Measurements from ENCODE around the gene SMARCB1.

The SMARCB1 gene

DNA sequence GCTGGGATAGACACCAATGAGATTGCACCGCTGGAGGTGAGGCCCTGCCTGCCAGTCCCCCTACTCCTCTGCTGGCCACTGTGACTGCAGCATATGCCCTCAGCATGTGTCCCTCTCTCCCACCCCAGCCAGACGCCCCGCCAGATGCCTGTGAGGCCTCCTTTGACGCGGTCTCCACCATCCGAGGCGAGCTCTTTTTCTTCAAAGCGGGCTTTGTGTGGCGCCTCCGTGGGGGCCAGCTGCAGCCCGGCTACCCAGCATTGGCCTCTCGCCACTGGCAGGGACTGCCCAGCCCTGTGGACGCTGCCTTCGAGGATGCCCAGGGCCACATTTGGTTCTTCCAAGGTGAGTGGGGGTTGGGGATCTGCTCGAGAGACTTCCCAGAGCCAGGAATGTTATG, 5.7 kb upstream of the SMARCB1 start:
- DNase-seq = no peak

DNA sequence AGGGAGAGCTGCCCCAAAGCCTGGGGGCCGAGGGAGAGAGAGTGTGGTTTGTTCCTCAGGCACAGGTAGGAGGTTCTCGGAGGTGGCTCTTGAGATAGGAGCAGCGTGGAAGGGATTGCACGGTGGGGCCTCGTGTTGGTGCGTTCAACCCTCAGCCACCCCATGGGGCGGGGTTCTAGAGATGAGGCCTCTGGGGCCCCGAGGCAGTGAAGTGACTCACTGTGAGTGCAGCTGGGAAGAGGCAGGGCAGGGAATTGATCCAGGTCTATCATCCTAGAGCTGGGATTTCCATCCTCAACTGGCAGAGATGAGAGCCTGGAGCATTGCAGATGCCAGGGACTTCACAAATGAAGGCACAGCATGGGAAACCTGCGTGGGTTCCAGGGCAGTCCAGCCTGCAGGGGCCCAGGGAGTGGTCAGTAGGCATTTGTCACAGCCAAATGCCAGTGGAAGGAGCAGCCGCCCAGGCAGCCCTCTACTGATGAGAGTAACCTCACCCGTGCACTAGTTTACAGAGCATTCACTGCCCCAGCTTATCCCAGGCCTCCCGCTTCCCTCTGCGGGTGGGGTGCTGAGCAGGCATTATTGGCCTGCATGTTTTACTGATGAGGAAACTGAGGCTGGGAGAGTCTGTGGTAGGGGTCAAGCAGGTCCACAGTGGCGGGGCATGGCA, 5.1 kb upstream of the SMARCB1 start:
- no peak for DNase-seq

DNA sequence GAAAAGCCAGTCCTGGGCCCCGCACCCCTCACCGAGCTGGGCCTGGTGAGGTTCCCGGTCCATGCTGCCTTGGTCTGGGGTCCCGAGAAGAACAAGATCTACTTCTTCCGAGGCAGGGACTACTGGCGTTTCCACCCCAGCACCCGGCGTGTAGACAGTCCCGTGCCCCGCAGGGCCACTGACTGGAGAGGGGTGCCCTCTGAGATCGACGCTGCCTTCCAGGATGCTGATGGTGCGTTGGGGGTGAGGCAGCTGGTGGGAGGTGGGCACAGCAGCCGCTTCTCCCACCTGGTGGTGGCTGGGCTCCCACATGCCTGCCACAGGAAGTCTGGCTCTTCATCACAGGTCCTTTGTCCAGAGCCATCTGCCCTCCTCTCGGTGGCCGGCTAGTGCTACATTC, 4.5 kb upstream of the SMARCB1 start:
- no peak for DNase-seq

DNA sequence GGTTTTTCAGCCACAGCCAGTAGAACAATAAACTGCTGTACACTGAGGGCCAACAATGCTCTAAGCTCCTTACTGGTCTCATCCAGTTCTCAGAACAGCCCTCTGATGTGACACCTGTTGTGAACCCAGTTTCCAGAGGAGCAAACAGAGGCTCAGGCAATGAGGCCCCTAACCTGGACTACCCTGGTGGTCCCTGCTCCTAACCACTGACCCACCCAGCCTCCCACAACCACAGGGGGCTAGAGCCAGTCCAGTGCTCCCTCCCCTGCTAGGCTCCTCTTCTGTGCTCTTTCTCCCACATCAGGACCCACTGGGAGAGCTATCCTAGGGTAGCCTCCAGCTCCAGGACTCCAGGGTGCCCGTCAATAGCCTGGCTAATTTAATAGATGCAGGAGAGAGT, 4.1 kb upstream of the SMARCB1 start:
- no peak for DNase-seq

DNA sequence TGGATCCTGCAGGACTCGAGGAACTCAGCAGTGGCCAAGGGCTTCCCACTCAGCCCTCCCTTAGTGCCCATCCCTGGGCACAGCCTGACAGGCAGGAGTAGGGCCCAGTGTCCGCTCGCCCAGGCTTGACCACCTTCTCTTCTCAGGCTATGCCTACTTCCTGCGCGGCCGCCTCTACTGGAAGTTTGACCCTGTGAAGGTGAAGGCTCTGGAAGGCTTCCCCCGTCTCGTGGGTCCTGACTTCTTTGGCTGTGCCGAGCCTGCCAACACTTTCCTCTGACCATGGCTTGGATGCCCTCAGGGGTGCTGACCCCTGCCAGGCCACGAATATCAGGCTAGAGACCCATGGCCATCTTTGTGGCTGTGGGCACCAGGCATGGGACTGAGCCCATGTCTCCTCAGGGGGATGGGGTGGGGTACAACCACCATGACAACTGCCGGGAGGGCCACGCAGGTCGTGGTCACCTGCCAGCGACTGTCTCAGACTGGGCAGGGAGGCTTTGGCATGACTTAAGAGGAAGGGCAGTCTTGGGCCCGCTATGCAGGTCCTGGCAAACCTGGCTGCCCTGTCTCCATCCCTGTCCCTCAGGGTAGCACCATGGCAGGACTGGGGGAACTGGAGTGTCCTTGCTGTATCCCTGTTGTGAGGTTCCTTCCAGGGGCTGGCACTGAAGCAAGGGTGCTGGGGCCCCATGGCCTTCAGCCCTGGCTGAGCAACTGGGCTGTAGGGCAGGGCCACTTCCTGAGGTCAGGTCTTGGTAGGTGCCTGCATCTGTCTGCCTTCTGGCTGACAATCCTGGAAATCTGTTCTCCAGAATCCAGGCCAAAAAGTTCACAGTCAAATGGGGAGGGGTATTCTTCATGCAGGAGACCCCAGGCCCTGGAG, 3.3 kb upstream of the SMARCB1 start:
- DNase-seq = no peak

DNA sequence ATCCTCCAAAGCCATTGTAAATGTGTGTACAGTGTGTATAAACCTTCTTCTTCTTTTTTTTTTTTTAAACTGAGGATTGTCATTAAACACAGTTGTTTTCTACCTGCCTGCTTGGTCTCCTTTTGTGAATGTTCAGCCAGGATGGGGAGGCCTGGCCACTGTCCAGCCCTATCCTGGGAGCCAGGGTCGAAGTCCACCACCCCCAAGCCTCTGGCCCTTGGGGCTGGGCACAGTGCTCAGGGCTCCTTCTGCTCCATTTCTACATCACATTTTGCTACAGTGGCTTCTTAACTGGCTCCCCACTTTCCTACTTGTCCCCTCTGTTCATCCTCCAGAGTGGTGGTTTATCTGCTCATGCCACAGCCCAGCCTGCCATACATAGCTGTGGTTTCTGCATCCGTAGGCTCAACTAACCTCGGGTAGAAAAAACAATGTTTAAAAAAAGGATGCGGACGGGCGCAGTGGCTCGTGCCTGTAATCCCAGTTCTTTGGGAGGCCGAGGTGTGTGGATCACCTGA, 2.5 kb upstream of the SMARCB1 start:
- DNase-seq = no peak

DNA sequence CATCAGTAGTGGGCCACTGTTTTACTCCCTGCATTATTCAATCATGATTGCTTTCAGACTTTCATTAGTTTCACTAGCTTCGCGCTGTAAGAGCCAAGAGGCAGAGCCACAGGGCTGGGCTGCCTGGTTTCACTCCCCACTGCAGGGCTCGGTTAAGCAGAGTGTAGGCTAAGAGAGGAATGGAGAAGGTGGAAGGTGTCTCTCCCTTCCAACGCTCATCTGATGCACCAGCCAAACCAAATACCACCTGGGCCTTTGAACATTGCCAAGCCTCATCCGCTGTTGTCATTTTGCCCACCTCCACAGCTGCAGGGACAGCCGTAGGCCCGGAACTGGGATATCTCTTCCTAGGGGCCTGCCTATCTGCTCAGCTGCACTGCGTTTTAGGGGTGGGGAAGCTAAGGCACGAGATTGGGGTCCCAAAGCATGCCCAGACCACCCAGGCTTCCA, 480 bp upstream of the SMARCB1 start:
- DNase-seq = no peak

DNA sequence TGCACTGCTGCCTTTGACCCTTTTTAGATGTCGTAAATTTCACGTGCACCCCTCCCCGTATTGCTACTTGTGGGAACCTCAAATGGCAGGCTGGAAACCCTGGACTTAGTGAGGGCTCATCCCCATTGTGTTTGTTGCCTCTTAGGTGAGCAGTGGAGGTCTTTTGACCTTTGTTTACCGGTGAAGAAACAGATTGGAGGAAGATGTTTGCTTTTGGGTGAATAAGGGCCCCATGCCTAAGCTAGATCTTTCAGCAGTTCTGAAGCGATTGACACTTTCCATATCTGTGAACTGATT, 782 bp downstream of the SMARCB1 start:
- DNase-seq = no peak

DNA sequence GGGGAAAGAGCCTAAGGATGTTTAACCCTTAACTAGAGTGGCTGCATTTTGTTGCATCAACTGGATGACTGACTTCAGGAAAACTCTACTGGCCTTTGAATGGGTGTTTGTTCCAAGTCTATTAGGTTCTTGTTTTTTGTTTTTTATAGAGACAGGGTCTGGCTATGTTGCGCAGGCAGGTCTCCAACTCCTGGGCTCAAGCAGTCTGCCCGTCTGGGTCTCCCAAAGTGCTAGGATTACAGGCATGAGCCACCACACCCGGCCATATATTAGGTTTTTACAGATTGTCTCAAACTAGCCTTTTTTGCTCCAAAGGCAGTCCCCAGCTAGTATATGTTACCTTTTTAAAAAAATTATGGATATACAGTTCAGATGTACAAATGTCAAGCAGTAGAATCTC, 1.1 kb downstream of the SMARCB1 start:
- no peak for DNase-seq

DNA sequence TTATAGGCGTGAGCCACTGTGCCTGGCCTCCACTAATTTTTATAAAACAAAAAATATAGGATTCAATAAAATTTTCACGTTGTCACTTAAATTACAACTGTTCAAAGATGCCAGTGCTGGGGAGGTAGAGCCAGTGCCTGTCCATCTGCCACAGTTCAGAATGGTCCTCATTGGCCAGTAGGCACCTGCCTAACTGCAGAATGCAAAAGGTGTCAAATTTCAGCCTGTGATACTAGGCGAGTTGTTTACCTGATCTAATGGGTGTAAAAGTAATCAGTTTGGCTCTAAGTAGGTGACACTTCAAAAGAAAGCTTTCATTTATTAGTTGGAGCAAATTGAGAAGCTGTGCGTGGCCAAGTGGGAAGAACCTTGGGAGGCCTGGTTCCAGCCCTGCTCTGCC, 2.4 kb downstream of the SMARCB1 start:
- DNase-seq = no peak

DNA sequence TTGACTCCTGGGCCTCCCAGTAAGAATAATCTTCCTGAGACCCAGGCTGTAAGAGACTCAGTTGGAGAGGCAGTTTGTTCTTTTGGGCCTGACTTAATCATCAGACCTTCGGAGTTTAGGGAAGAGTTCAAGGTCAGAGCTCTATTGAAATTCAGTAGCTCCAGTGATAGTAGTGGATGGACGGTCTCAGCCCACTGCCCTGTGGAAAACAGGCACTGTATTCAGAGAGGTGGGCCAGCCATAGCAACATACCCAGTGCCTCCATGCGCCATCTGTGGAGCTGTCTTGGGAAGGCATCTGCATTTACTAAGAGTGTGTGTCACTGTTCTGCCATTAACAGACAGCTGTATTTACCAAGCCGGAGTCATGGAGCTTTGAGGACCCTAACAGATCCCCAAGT, 2.9 kb downstream of the SMARCB1 start:
- no peak for DNase-seq

DNA sequence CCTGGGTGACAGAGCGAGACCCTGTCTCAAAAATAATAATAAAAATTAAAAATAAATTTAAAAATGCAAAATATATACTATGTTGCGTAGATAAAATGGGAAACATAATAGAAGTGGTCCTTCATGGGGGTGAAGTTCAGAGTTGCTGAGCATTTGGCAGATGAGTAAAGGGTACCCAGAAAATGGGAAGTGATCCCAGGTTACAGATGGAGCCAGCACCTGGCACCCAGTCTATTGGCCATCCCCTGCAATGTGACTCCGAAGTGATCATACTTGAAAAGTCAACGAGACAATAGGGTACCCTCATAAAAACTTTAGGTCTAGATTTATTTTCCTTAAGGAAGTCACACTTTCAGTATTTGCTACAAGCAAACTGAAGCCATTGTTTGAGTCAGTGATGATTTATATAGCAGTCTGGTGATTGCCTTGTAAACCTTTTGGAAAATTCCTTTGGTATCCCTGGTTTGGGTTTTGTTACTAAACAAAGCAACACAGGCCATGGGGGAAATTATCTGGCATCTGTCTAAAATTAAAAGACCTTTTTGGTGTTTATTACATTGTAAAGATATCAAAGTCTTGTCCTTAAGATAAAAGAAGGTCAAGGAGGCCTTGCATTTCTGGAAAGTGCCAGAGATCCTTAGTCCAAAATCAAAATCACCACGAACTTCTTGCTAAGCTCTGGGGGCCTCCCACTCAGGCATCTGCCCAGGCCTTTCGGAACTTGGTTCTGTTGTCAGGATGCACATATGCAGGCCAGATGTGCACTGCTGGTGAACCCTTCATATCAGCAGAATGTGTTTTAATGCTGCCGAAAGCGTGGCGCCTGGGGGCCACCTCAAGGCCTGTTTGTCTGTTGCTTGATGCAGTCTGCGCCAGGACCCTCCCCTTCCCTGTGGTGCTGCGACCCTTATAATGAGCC, 4.3 kb downstream of the SMARCB1 start:
- no peak for DNase-seq

DNA sequence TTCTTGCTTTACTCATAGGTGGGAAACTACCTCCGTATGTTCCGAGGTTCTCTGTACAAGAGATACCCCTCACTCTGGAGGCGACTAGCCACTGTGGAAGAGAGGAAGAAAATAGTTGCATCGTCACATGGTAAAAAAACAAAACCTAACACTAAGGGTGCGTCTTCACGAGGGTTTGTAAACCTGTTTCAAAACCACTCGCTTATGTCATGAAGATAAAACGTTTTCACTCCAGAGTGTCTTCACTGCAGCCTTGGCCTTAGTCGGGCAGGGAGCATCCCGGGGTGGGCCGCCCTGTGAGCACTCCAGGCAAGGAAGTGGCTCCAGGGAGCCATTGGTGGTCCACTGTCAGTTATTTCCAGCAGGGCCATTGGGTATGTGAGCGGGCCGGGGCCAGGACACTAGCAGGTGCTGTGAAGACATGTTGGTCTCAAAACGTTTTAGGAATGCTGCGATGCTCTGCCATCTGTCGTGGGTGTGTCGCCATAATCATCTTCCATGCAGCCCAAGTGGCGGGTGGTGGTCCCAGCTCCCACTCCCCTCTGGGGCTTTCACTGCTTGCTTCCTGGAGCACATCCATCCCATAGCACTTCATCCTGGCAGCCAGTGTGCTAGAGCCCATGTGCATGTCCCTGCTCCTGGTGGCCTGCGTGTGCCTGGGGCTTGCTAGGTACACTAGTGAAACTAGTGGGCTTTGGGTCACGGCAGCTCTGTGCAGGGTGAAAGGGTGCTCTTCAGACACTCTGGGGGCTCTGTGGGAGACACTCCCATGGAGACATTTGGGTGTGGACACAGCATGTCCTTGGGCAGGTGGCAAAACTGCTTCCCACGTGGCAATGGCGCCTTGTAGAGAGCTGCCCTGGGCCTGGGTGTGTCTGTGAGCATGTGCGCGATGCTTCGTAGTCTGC, 5.2 kb downstream of the SMARCB1 start:
- DNase-seq = no peak

DNA sequence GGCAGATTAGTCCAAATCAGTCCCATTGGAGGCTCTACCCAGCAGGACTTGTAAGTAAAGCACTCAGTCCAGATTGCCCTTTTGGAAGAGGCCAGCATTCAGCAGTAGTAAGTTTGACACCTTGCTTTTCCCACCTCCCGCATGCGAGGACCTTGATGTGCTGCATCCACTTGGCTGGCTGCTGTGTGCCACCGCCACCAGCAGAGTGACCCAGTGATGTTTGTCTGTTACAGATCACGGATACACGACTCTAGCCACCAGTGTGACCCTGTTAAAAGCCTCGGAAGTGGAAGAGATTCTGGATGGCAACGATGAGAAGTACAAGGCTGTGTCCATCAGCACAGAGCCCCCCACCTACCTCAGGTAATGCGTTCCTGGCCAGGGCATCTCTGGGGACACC, 6.6 kb downstream of the SMARCB1 start:
- no peak for DNase-seq

DNA sequence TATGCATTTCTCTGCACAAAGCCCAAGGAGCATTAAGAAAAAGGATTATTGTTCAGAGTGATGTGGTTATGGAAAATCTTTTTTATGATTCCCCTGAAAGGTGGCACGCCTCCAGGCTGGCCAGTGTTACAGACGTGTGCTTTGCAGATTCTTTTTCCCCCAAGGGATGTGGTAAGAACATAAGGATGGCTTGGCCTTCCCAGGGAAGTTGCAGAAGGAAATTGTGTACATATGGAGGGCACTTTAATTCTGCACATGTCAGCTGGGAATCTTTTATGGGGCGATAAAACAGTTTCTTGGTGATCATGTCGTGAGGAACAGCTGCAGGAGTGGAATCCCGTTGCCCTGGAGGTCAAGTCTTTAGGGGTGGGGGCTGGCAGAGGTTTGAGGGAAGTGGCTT, 9.7 kb downstream of the SMARCB1 start:
- no peak for DNase-seq

DNA sequence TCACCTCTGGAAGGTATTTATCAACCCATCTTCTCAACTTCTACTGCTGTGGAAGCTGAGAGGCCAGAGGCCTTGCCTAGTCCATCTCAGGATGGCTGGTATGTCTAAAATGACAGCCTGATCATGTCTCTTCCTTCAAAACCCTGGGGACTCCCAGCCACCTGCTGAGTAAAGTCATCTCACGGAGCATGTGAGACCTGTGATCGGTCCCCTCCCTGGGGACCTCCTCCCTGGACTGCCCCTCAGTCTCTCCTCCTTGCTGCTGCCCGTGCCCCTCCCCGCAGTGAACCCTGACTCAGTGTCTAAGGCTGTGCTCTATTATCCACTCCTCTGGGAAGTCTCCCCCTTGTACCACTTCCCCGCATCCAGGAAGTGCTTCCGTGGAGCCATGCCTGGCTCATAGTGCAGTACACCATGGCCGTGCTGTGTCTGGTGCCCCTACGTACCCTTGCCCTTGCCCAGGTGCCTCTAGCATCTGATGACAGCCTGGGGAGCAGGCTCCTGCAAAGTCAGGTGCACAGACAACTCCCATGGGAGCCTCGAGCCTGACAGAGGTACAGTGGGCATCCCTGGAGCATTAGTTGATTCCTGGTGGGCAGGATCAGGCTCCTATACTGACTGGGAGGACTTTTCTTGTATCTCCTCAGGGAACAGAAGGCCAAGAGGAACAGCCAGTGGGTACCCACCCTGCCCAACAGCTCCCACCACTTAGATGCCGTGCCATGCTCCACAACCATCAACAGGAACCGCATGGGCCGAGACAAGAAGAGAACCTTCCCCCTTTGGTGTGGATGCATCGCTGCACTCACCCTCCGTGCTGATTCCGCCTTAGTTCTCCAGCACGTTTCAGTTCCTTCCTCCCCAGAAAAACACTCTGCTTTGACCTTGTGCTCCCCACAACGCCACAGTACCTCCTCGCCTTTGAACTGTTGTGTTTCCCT, 13.8 kb downstream of the SMARCB1 start:
- DNase-seq = no peak

DNA sequence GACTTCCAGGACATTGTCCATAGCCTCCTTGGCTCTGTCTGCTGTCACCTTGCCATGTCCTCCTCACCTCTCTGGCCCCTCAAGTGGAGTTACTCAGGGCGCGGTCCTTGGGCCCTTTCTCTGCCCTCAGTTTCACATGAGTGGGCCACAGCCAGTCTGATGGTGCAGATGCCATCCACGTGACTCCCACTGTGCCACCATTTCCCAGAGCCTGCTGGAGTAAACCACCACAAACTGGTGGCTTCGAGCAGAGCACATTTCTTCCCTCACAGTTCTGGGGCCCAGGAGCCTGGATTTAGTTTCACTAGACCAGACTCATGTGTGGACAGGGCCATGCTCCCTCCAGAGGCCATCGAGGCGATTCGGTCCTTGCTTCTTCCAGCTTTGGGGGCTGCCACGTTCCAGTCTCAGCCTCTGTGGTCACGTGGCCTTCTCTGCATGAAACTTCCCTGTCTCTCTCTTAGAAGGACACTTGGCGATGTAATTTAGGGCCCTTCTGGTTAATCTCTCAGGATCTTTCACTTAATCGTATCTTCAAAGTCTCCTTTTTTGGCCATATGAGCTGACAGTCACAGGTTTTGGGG, 14.6 kb downstream of the SMARCB1 start:
- DNase-seq = no peak

DNA sequence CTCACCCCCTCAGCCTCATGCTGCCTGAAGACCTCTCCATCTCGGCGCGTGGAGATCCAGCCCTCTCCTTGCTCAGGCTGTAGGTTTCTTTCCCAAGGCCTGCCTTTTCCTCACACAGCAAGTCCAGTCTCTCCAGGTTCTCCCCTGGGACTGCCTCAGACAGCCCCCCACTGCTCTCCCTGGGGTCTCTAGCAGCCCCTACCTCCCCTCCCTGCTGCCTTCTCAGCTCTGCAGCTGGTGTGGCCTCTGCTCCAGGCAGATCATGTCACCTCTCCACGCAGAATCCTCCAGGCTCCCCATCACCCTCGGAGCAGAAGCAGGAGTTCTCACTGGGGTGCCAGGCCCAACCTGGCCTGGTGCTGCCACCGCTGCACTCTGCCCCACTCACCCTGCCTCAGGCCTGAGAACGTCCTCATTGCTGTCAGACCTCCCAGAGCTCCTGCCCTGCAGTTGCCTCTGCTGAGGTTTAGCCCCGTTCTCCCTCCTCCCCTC, 15.2 kb downstream of the SMARCB1 start:
- DNase-seq = no peak

DNA sequence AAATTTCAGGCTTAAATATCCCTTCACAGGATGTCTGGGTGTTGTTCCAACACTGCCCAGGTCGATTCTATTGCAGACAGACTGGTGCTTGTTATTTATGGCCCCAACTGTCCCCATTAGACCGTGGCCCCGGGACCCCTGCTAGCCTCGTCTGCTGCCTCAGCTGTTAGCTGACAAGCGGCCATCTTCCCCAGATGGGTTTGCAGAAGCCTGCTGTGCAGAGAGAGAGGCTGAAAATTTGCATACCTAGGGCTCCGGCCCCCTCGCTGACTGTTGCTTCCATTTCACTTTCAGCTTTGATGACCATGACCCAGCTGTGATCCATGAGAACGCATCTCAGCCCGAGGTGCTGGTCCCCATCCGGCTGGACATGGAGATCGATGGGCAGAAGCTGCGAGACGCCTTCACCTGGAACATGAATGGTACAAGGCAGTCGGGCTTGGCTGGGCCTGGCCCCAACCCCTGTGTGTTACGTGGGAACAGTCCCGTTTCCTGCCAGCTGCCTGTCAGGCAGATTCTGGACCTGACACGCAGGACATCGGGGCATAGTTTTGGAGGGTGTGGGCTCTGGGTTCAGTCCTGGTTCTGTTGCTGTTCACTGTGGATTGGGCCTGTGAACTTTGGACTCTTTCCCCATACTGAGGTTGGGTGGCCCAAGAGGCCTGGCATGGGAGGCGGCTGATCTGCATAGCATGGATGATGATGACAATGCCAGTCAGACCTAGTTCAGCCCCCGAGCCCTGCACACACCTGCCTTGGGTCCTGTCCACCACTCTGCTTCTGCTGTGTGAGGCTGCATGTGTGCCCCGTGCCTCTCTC, 16.4 kb downstream of the SMARCB1 start:
- no peak for DNase-seq
